T47D (cell line): Measurements from ENCODE around the gene SERPINB1.

Experiments
- DNase-seq, 2 experiments: peaks; one replicate each; pipeline versions ENCODE4 v3.0.0 to v3.0.0-alpha.2; 2011 to 2012; ENCODE audit warnings: low read depth in 1 of 2, low spot score in 1 of 2
- JUND ChIP-seq: IDR thresholded peaks from 2 replicates; pipeline ENCODE4 v1.6.1; 2012; ENCODE audit warnings: low read depth
- in situ Hi-C: cut with HindIII; loops from 2 replicates; pipeline ENCODE4 v1.10.0; 2016; ENCODE audit warnings: low sequenced_read_pairs, low pct_unique_long_range_greater_than_20kb

SERPINB1 gene

GRCh38 chr6:2786269-2786668, 55.4 kb downstream of the SERPINB1 start:
- DNase-seq = no peak
- in situ Hi-C loops = no loop called here
- no peak for TF ChIP-seq JUND

- DNase-seq = no peak
- no peak for TF ChIP-seq JUND
- in situ Hi-C loops = no loop called here
Observed at GRCh38 chr6:2784930-2785329, 56.7 kb downstream of the SERPINB1 start.

- DNase-seq = no peak
- TF ChIP-seq JUND = no peak
- in situ Hi-C loops = no loop called here
Observed at GRCh38 chr6:2784061-2784460, 57.6 kb downstream of the SERPINB1 start.

GRCh38 chr6:2783188-2783963, 58.3 kb downstream of the SERPINB1 start:
- DNase-seq = no peak
- in situ Hi-C loops = no loop called here
- TF ChIP-seq JUND = no peak

GRCh38 chr6:2782825-2783187, 58.9 kb downstream of the SERPINB1 start:
- in situ Hi-C loops = no loop called here
- no peak for TF ChIP-seq JUND
- no peak for DNase-seq

GRCh38 chr6:2782356-2782708, 59.3 kb downstream of the SERPINB1 start:
- DNase-seq = no peak
- TF ChIP-seq JUND = no peak
- in situ Hi-C loops = no loop called here
